NOMO-1 treated with DMSO at 0.1 percent for 48 hours (cell line): ENCODE data around the gene ZDHHC11B.
"Not testable (repeated sequence)": the region's sequence is repeated elsewhere in the genome, so short reads cannot be mapped to it uniquely, and the experiment has no call there.

Experiments used
- DNase-seq: peaks from one replicate; lab custom pipeline; 2025; ENCODE audit not compliant: unreplicated experiment; lab: John Stamatoyannopoulos, UW

Gene ZDHHC11B

GRCh38 chr5:785181-785705, 714 bp upstream of the ZDHHC11B start:
- DNase-seq, result not testable (repeated sequence)

- DNase-seq, result not testable (repeated sequence)
These were observed 575 bp downstream of the ZDHHC11B start for GRCh38 chr5:783881-784427.

- not testable (repeated sequence) for DNase-seq
These were observed 1.3 kb downstream of the ZDHHC11B start for GRCh38 chr5:783049-783802.

GRCh38 chr5:782356-782755, 2.2 kb downstream of the ZDHHC11B start:
- DNase-seq, result not testable (repeated sequence)

GRCh38 chr5:780571-780970, 4.0 kb downstream of the ZDHHC11B start:
- not testable (repeated sequence) for DNase-seq

DNA sequence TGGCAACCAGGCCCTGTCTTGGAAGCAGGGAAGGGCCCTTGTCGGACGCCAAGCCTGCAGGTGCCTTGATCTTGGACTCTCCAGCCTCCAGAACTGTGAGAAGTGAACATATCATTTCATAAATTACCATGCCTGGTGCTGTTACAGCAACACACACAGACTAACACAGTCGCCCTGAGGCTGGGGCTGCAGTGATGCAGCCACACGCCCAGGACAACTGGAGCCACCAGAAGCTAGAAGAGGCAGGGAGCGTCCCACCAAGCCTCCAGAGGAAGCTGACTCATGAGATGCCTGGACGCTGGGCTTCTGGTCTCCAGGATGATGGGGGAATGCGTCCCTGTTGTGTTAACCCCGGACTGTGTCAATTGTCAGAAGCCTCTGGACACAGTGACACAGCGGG, 5.6 kb downstream of the ZDHHC11B start:
- not testable (repeated sequence) for DNase-seq

DNA sequence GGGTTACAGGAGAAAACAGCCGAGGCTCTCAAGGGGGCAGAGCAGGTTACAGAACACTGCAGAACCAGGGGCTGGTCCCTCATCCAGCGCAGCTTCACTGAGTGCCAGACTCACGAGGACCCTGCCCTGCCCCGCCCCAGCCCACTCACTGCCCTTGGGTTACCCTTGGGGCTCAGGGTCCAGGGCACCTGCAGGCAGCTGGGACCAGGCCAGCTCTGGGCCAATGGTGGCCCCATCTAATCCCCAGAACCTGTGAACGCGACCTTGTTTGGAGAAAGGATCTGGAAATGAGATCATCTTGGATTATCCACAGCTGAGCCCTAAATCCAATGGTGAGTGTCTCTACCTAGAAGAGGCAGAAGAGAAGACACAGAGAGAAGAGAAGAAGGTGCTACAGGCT, 6.1 kb downstream of the ZDHHC11B start:
- DNase-seq, result not testable (repeated sequence)

- no peak for DNase-seq
These were observed 6.8 kb downstream of the ZDHHC11B start for GRCh38 chr5:777756-778161.

GRCh38 chr5:776862-777711, 7.4 kb downstream of the ZDHHC11B start:
- DNase-seq, result no peak

- DNase-seq, result no peak
These were observed 8.3 kb downstream of the ZDHHC11B start for GRCh38 chr5:775961-776861.

GRCh38 chr5:775595-775960, 9.0 kb downstream of the ZDHHC11B start:
- DNase-seq, result not testable (repeated sequence)

GRCh38 chr5:774854-775505, 9.5 kb downstream of the ZDHHC11B start:
- not testable (repeated sequence) for DNase-seq

GRCh38 chr5:774304-774703, 10.2 kb downstream of the ZDHHC11B start:
- DNase-seq, result not testable (repeated sequence)

GRCh38 chr5:773517-774264, 10.8 kb downstream of the ZDHHC11B start:
- no peak for DNase-seq

- DNase-seq, result not testable (repeated sequence)
These were observed 11.6 kb downstream of the ZDHHC11B start for GRCh38 chr5:772931-773330.

DNA sequence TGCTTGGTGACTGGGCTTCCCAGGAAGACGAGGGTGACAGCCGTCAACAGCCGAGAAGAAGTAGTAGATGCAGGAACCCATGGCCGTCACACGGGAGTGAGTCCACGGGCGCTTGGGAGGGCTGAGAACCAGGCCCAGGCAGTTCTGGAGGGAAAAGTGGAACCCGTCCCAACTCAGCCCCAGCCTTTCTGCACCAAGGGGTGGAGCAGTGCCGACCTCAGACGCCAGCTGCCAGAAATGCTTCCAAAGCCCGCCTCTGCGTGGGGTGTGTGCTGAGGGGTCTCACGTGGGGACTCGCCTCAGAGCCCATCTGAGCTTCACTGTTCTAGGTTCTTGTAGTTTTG, 12.0 kb downstream of the ZDHHC11B start:
- DNase-seq, result not testable (repeated sequence)

DNA sequence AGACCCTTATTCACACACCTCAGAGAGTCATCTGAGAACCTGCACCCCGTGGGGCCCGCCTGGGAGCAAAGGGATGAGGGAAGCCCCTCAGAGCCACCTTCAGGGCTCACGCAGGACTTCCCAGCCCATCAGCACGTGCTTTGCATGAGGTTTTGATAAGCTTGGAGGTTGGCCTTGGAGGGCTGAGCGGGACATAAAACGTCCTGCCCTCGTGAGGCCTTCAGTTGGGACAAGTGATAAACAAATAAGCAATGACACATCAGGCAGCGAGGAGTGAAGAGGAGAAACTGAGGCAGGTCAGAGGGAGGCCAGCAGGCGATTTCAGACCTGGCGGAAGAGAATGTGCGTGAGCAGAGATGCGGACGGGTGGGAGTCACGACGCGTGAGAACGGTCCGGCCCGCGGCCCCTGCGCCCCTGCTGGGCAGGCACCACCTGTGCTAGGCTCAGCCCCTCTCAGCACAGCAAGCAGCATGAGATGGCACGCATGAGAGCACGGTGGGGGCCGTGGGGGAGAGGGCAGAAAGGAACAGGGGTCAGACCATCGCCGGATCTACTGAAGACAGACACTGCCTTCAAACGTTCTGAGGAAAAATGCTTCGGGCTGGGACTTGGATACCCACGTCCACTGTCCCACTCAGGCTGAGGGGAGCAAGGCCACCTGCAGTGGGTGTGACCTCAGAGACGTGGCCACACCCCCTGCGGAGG, 12.5 kb downstream of the ZDHHC11B start:
- DNase-seq, result not testable (repeated sequence)

- DNase-seq, result not testable (repeated sequence)
These were observed 13.3 kb downstream of the ZDHHC11B start for GRCh38 chr5:771087-771781.
